ENCODE data around the gene MYL6.

GRCh38 chr12:56157201-56158028 is 744 bp upstream of the MYL6 start:
- TF ChIP-seq EZH2phosphoT487 (IDR thresholded peaks at IDR 0.05; ENCODE audit: insufficient read depth, low read depth) (no peak), EZH2 (IDR thresholded peaks at IDR 0.05; ENCODE audit: insufficient read depth, poor library complexity, severe bottlenecking) (no peak)

Data from GM23248 (cell line).